Medulla oblongata (tissue), 1 donor: ENCODE results near the gene SPATS2.

Experiments used
- DNase-seq: peaks from one replicate; pipeline ENCODE4 v3.0.0-alpha.2; 2015; ENCODE audit errors: extremely low spot score

SPATS2 gene

GRCh38 chr12:49556391-49557186, 189.3 kb downstream of the SPATS2 start:
- no peak for DNase-seq

- no peak for DNase-seq
Measured at GRCh38 chr12:49557187-49557916, 190.1 kb downstream of the SPATS2 start.

DNA sequence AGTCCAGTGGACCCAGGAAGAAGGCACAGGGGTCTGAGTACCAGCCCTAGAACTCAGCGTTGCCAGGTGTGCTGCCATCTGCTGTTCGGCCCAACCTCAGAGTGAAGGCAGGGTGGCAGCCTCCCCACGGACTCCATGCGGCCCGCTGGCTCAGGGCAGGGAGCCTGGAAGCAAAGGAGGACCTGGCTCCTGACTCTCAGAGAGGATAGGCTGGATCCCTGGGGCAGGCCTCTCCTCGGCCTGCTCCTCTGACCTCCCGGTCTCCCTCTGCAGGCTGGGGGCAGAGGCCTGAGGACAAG, 190.6 kb downstream of the SPATS2 start:
- DNase-seq, result no peak

DNA sequence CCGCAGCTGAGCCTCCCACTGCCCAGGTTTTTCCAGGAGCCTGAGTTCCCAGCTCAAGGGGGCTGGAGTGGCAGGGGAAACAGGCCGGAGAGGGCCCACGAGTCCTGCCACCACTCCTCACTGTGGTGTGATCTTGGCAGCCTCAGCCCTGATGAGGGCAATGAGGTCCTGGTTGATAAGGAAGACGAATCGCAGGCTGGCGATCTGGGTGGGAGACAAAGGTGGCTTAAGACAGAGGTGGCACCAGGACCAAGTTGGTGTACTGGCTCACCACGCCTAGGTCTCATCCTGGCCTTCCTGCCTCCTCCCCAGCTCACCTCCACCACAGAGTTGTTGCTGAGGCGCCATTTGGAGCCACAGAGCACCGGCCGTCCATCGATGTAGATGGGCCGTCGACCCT, 191.3 kb downstream of the SPATS2 start:
- DNase-seq, result no peak

DNA sequence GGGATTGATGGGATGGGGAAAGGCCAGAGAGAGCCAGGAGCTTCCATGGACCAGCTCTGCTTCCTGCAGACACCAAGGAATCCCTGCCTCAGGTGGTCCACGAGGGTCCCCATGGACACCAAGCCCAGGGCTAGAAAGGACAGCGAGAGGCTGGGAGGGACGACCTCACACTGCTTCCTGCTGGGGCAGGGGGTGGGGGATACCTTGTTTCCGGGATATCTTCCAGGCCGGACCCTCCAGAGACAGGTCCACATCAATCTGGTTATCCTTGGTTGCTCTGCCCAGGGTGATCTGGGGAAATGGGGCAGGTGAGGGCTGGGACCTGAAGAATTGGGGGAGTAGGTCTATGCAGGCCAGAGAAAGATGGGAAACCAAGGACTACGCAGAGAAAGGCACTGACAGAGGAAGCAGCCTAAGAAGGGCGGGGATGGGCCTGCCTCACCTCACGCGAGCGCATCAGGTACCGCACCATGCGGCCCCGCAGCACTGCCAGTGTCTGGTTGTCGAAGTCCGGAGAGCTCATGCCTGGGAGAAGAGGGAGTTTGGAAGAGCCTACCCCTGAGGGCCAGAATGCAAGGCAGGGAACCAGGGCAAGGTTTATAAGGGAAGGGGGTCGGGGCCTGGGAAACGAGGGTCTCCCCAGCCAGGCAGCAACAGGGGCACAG, 191.9 kb downstream of the SPATS2 start:
- DNase-seq, result no peak

DNA sequence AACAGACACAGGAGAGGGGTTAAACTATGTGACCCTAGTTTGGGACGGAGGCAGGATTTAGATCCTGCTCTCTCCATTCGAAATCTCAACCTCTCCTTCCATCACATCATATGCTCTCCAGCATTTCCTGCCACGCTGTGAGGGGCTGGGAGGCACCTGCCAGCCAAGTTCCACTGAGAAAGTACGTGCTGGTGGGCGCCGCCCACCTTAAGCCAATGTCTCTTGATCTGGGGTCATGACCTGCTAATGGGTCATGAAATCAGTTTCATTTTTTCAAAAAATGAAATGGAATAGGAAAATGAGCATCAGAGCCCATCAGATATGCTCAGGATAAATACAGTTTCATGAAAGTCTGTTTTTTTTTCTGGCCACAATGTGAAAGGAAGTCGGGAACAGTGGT, 193.4 kb downstream of the SPATS2 start:
- DNase-seq, result no peak

GRCh38 chr12:49562233-49562632, 195.0 kb downstream of the SPATS2 start:
- DNase-seq, result no peak

- no peak for DNase-seq
Measured at GRCh38 chr12:49562831-49563230, 195.6 kb downstream of the SPATS2 start.

- no peak for DNase-seq
Measured at GRCh38 chr12:49563951-49564685, 196.9 kb downstream of the SPATS2 start.

GRCh38 chr12:49564686-49565405, 197.6 kb downstream of the SPATS2 start:
- DNase-seq, result no peak

GRCh38 chr12:49565406-49566265, 198.4 kb downstream of the SPATS2 start:
- no peak for DNase-seq

- DNase-seq, result no peak
Measured at GRCh38 chr12:49566361-49566760, 199.1 kb downstream of the SPATS2 start.

DNA sequence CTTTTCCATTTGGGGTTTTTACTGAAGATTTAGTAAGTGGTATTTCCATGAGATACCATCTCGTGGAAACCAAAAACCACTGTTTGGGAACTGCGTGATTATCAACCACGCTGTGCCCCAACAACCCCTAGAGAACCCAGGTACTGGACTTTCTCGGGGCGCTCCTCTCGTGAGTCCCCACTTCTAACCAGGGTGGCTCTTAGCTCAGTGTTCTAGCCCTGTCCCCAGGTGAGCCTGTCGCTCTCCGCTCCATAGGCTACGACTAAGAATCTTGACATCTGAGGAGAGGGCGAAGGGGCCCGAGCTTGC, 200.0 kb downstream of the SPATS2 start:
- DNase-seq, result no peak

DNA sequence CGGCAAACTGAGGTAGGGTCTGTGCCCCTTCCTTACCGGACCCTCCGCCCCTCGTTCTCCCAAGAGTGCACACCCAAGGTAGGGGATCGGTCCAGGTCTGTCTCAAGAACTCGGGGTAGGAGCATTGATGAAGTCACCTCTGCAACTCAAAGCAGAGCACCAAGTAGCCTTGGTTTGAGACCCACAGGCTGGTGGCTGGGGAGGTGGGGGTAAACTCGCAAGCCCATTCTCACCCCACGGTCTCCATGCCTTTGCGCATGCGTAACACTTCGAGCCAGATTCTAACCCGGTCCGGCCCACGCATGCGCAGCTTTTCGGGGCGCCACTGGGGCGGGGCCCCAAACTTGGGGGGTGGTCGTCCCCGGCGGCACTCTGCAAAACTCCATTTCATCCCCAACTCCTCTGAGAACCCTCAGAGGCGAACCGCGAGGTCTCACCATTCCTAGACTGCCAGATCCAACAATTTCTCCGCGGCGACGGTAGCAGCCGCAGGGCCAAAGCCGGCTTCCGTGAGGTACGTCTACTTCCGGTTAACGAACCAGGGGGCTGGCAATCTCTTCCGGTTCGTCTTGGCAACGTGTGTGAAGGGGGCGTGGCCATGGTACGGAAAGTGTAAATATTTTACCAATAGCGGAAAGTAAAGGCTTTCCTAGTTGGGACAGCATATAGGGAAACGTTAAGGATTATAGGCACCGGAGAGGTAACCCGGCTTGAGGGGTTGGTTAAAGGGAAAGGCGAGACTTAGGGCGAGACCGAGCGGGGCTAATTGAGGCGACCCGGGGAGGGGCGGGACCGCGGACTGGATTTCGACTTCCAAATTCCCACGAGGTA, 200.6 kb downstream of the SPATS2 start, which contains the start of gene MCRS1:
TSS of gene MCRS1 (minus strand) at position 532 of the 831 bp plus-strand sequence. CDS start 1,411 bp downstream, outside the sequence.
- DNase-seq, result peak; percentile 95

- no peak for DNase-seq
Measured at GRCh38 chr12:49568442-49569162, 201.3 kb downstream of the SPATS2 start.
